Fibroblast of skin of back (primary cell): ENCODE results near the gene PLXDC2.

Experiments used
- DNase-seq: peaks from one replicate; pipeline ENCODE4 v3.0.0-alpha.2; 2013

PLXDC2 gene

GRCh38 chr10:19944911-19945663, 128.9 kb downstream of the PLXDC2 start:
- no peak for DNase-seq

GRCh38 chr10:19946245-19946644, 130.0 kb downstream of the PLXDC2 start:
- DNase-seq, result no peak

- DNase-seq, result no peak
Measured at GRCh38 chr10:19946791-19947190, 130.6 kb downstream of the PLXDC2 start.

GRCh38 chr10:19947215-19947614, 131.0 kb downstream of the PLXDC2 start:
- DNase-seq, result no peak

- DNase-seq, result no peak
Measured at GRCh38 chr10:19947656-19948055, 131.4 kb downstream of the PLXDC2 start.

- peak; percentile 7 for DNase-seq
Measured at GRCh38 chr10:19952224-19953010, 136.2 kb downstream of the PLXDC2 start.

DNA sequence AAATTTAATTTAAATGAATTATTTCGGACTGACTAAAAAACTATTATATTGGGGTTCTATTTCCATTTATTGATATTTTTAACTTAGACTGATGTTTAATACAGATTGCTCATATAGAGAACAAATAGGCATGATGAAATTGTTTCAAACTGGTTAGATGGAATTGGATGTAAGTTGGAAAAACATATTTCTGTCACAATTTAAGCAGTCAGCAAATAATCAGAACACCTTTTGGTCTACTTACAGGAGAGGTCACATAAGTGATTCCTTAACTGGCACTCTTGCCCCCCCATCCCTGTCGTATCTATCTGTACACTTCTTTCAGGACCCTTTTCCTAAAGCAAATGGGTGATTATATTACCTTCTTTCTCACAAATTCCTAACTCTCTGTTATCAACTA, 138.4 kb downstream of the PLXDC2 start:
- no peak for DNase-seq

- DNase-seq, result no peak
Measured at GRCh38 chr10:19956516-19957032, 140.3 kb downstream of the PLXDC2 start.

- DNase-seq, result no peak
Measured at GRCh38 chr10:19958787-19959186, 142.6 kb downstream of the PLXDC2 start.

DNA sequence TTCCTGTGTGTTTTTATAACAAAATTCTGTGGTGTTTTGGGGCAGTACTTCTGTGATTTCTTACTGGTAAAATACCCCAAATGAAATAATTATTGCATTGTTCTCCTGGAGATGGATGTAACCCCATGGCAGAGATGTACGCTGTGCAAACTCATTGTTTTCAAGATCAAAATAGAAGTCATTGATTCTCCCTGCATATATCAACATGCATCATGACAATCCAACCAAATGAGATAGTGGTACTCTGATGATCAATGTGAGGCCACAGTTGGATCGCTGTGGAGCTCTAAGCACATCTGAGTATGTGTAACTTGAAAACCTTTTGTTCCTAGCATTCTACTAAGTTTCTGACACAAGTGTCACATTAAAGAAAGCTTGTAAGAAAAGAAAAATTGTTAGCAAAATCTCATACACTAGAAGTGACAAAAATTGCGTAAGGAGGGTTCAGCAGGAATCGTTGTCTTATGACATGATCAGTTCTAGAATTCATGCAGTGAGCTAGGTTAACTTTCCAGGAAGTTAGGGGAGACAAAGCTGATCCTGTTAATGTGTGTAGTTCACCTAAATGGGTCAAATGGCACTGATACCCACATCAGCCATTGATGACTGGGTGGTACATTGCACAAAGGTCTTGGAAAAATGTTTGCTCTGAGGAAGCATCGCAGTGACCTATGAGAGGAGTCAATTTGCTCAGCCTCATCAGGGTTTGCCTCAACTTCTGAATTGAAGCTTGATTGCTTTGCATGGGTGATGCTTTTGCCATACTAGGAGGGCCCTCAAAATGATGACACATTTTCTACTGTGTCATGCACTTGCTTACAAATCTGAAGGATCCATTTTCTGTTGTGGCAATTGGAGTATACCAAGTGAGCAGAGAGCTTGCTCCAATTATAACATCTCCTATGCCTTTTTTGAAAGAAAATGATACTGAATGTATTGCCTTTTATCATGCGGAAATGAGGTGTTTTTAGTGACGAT, 145.1 kb downstream of the PLXDC2 start:
- DNase-seq, result no peak

- DNase-seq, result no peak
Measured at GRCh38 chr10:19964625-19965024, 148.4 kb downstream of the PLXDC2 start.

DNA sequence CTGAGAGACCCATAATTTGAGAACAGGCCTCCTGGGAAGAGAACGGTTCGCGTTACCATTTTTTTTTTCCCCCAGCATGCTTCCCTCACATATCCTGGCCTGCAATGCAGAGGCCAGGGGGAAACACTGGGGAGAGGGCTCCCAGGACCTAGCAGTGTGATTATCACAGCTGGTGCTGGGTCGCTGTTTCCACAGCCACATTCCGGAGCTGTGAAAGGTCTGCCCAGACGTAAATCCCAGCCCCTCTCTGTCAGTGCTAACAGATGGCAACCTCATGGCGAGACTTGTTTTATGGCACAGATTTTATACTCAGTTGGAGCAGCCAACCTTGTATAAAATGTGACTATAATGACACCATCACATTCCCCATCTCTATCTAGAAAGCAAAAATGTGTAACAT, 150.5 kb downstream of the PLXDC2 start:
- no peak for DNase-seq

GRCh38 chr10:19967981-19968380, 151.7 kb downstream of the PLXDC2 start:
- DNase-seq, result no peak

DNA sequence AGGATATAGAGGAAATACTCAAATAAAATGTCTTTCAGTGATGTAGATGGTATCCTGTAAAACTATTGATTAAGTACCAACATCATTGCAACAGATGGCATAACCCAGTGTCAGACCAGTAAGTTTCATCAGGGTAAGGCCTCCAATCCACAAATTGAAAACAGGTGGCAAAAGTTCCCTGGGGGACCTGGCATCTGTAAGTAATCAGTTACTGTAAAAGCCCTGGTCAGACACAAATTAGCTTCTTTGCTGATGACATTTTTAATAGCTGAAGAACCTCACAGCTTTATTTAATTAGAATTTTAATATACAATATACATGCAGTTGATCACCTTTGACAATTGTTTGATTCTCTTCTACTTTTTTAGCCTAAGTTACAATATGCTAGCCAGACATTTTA, 152.5 kb downstream of the PLXDC2 start:
- DNase-seq, result no peak

- no peak for DNase-seq
Measured at GRCh38 chr10:19970256-19970655, 154.0 kb downstream of the PLXDC2 start.

- DNase-seq, result no peak
Measured at GRCh38 chr10:19970717-19971116, 154.5 kb downstream of the PLXDC2 start.

GRCh38 chr10:19971343-19972052, 155.3 kb downstream of the PLXDC2 start:
- DNase-seq, result no peak

GRCh38 chr10:19974138-19974537, 157.9 kb downstream of the PLXDC2 start:
- DNase-seq, result no peak

DNA sequence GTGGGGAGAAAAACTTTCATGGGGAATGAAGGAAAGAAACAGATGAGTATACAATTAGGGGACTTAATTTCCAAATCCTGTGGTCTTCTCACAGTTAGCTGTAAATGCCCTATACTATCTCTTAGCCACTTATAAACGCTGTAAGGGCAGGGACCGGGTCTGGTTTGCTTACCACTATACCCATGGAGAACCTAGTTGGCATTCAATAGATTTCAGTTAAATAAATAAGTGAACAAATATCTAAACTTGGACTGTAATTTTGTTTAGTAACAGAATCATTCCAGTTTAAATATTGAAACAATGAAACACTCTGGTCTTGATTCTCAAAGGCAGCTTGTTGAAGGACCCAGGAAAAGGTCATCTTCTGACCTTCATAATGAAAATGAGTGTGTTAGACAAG, 158.3 kb downstream of the PLXDC2 start:
- no peak for DNase-seq

GRCh38 chr10:19977097-19977521, 160.9 kb downstream of the PLXDC2 start:
- DNase-seq, result no peak

- peak; percentile 14 for DNase-seq
Measured at GRCh38 chr10:19979628-19980027, 163.4 kb downstream of the PLXDC2 start.
